AG04450 (cell line): ENCODE results near the gene VWA5B1. TPM values are rescaled to one million over a fixed set of nuclear protein-coding genes. Genes with fewer than 3 reads are reported as not detected.

Source experiments
- CTCF ChIA-PET: fragments of 300-600, 350-600 bp; formaldehyde crosslinking; extraction: SDS; loops from one replicate; lab custom pipeline; 2022; ENCODE audit warnings: antibody characterized with exemption, inconsistent platforms; lab: Charles Lee
- POLR2A ChIA-PET: fragments of 350-600 bp; formaldehyde crosslinking; extraction: SDS; loops from one replicate; lab custom pipeline; 2021; ENCODE audit warnings: antibody characterized with exemption, inconsistent platforms; lab: Yijun Ruan, JAX
- DNase-seq: peaks from one replicate; pipeline ENCODE4 v3.0.0-alpha.2; 2011; ENCODE audit warnings: low read depth, low spot score
- H3K27ac ChIP-seq: one replicate; pipeline ENCODE4 v1.5.1; 2012; ENCODE audit warnings: low read depth, low read length, control low read depth
- H3K27me3 ChIP-seq: one replicate; pipeline ENCODE4 v1.6.0; 2012; ENCODE audit warnings: low read length; ENCODE audit not compliant: control insufficient read depth, insufficient read depth
- H3K4me3 ChIP-seq: 2 replicates; pipeline ENCODE4 v1.5.1; 2011; ENCODE audit warnings: mild to moderate bottlenecking, low read depth, low read length, control low read depth
- H3K9me3 ChIP-seq: 2 replicates; pipeline ENCODE4 v1.5.1; 2012; ENCODE audit warnings: low read length; ENCODE audit not compliant: control insufficient read depth, insufficient read depth
- polyA plus RNA-seq: library from polyadenylated mRNA; depleted of rRNA; stranded (reverse); fragments of >200 nt; gene quantifications from 2 replicates; pipeline ENCODE4 v1.2.3, GENCODE V29; 2011
- TF ChIP-seq, protein P1 (sequence below): IDR thresholded peaks from 2 replicates; pipeline ENCODE4 v1.5.1; 2011; ENCODE audit warnings: low read depth, low read length, control low read depth, inconsistent platforms

VWA5B1 gene
- polyA plus RNA-seq, 1 experiment: not detected

DNA sequence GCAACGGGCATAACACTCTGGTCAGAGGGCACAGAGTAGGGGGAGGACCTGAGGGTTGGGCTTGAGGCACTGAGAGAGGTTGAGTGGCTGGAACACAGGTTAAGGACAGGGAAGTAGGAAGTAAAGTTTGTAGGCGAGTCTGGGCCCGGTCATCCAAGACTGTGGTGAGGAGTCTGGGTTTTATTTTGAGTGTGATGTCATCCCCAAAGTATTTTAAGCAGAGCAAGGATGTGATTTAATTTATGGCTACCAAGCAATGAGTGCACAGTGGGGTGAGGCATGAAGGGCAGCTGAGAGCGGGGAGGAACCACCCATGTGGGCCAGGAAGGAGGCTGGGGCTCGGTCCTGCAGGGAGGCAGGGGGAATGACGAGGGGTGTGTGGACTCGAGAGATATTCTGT lies 11.2 kb upstream of the VWA5B1 start:
- H3K27me3 ChIP-seq: peaks cover 3% of the 10 kb centered on the region
- TF ChIP-seq, protein P1, sequence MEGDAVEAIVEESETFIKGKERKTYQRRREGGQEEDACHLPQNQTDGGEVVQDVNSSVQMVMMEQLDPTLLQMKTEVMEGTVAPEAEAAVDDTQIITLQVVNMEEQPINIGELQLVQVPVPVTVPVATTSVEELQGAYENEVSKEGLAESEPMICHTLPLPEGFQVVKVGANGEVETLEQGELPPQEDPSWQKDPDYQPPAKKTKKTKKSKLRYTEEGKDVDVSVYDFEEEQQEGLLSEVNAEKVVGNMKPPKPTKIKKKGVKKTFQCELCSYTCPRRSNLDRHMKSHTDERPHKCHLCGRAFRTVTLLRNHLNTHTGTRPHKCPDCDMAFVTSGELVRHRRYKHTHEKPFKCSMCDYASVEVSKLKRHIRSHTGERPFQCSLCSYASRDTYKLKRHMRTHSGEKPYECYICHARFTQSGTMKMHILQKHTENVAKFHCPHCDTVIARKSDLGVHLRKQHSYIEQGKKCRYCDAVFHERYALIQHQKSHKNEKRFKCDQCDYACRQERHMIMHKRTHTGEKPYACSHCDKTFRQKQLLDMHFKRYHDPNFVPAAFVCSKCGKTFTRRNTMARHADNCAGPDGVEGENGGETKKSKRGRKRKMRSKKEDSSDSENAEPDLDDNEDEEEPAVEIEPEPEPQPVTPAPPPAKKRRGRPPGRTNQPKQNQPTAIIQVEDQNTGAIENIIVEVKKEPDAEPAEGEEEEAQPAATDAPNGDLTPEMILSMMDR: no peak
- ChIA-PET POLR2A (no interaction called here), CTCF (no interaction called here)
- no peak for DNase-seq
- no peak overlapping the region for H3K27ac ChIP-seq
- H3K9me3 ChIP-seq: peaks cover 3% of the 10 kb centered on the region
- no peak overlapping the region for H3K4me3 ChIP-seq

DNA sequence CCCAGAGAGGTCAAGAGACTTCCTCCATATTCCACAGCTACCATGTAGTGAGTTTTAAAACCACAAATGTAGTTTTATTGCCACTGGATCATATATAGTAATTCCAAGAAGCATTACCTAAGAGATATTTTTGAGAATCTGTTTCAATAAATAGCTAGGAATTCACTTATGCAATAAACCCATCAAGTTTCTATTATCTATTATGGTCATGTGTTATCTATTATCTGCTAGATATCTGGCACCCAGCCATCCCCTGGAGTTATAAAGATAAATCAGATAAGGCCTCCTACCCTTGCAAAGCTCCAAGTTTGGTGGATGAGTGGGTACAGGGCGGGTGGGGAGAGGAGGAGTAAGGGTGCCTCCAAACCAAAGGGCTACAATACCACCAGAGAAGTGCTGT lies 10.3 kb upstream of the VWA5B1 start:
- ChIA-PET CTCF (interaction anchor here (0.6 kb wide), 1 partner anchor 126 kb away, joined by 3 read pairs; no protein-coding TSS in a partner anchor), POLR2A (no interaction called here)
- Histone ChIP-seq H3K27me3 (peaks cover 3% of the 10 kb centered on the region), H3K27ac (no peak overlapping the region), H3K9me3 (peaks cover 3% of the 10 kb centered on the region), H3K4me3 (no peak overlapping the region)
- TF ChIP-seq, protein P1: no peak
- DNase-seq: no peak

DNA sequence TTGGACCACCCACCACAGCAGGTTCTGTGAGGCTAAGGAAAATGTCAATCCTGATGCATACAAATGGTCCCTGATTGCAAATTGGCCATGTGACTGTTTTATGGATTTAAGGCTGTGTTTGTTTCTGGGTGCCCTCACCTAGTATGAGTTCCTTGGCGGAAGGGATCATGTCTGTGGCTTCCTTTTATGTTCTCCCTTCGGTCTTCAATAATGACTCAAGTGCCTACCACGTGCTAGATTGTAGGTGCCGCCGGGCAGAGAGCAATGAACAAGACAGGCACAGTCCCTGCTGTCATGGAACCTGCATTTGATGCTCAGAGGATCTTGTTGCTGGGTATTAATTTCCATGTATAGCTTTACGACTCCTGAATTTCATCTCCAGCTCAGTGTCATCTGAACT lies 9.8 kb upstream of the VWA5B1 start:
- ChIA-PET CTCF (no interaction called here), POLR2A (no interaction called here)
- H3K4me3 ChIP-seq: no peak overlapping the region
- peaks cover 3% of the 10 kb centered on the region for H3K9me3 ChIP-seq
- no peak for DNase-seq
- no peak overlapping the region for H3K27ac ChIP-seq
- peaks cover 5% of the 10 kb centered on the region for H3K27me3 ChIP-seq
- TF ChIP-seq, protein P1: no peak

DNA sequence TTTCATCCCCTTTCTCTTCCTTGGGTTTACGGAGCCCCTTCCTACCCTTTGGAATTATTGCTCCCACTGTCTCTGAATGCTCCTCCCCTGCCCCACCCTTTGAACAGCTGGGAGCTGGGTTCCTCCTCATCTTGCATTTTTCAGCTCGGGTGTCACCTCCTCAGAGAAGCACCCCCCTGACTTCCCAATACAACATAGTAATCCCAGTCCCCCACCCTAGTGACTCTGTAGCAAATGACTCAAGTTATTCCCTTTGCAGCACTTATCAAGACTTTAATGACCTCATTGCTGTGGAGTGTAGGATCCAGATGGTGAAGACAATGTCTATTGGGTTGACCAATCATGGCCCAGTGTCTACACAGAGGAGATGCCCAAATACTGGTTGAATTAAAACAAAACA lies 8.9 kb upstream of the VWA5B1 start:
- peaks cover 3% of the 10 kb centered on the region for H3K9me3 ChIP-seq
- no peak overlapping the region for H3K4me3 ChIP-seq
- no peak for DNase-seq
- H3K27me3 ChIP-seq: peaks cover 12% of the 10 kb centered on the region
- H3K27ac ChIP-seq: no peak overlapping the region
- TF ChIP-seq, protein P1: no peak
- ChIA-PET CTCF (no interaction called here), POLR2A (no interaction called here)

DNA sequence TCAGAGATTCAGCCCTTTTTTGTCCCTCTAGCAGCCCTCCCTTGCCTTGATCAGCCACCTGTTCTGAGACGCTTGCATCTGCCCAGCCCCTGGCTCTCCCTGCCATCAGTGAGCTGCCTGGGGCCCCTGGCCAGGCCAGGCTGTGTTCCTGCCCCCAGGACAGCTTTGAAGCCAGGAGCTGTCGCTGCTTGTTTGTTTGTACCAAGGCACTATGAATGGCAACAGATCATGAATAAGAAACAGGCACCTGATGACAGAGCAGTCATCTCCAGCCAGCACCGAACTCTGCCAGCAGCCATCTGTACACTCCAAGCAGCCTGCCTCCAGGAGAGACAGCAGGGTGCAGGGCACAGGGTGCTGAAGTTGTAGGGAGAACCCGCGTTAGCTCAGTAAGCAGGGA lies 8.1 kb upstream of the VWA5B1 start:
- no peak for DNase-seq
- Histone ChIP-seq H3K4me3 (no peak overlapping the region), H3K27me3 (peaks cover 15% of the 10 kb centered on the region), H3K27ac (no peak overlapping the region), H3K9me3 (peaks cover 3% of the 10 kb centered on the region)
- CTCF ChIA-PET: interaction anchor here (0.6 kb wide), 1 partner anchor 70 kb away, joined by 3 read pairs; no protein-coding TSS in a partner anchor
- POLR2A ChIA-PET: no interaction called here
- TF ChIP-seq, protein P1: no peak
